Measurements from ENCODE around the gene UMPS.

- no peak for TF ChIP-seq EZH2phosphoT487 (IDR thresholded peaks at IDR 0.05; ENCODE audit: insufficient read depth, low read depth)
- no peak for TF ChIP-seq EZH2 (IDR thresholded peaks at IDR 0.05; ENCODE audit: insufficient read depth, poor library complexity, severe bottlenecking)
Measured at GRCh38 chr3:124698030-124698770, 32.1 kb upstream of the UMPS start.

Data from GM23248 (cell line).